ENCODE data around the gene DMP1.

DMP1 gene, protein sequence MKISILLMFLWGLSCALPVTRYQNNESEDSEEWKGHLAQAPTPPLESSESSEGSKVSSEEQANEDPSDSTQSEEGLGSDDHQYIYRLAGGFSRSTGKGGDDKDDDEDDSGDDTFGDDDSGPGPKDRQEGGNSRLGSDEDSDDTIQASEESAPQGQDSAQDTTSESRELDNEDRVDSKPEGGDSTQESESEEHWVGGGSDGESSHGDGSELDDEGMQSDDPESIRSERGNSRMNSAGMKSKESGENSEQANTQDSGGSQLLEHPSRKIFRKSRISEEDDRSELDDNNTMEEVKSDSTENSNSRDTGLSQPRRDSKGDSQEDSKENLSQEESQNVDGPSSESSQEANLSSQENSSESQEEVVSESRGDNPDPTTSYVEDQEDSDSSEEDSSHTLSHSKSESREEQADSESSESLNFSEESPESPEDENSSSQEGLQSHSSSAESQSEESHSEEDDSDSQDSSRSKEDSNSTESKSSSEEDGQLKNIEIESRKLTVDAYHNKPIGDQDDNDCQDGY

DNA sequence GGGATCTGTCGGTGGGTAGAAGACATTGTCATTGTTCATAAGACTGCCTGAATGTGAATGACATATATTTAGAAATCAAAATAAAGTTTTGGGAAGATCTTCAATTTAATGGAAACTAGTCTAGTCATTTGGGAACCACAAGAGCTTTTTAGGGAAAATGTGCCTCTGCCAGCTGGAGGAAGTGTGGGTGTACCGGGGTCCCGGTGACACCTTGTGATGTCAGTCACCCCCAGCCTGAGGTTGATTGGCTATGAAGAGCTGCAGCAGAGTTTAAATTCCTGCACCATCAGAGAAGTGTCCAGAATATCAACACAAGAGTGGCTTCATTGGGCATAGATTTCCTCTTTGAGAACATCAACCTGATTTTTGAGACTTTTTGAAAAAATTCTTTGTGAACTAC lies at the start of gene DMP1:
Gene DMP1, plus strand, starts transcription at position 301 of the 400 bp plus-strand sequence. CDS start 6,213 bp downstream, outside the sequence.
- DNase-seq (ENCODE audit: low read depth) = no peak

DNA sequence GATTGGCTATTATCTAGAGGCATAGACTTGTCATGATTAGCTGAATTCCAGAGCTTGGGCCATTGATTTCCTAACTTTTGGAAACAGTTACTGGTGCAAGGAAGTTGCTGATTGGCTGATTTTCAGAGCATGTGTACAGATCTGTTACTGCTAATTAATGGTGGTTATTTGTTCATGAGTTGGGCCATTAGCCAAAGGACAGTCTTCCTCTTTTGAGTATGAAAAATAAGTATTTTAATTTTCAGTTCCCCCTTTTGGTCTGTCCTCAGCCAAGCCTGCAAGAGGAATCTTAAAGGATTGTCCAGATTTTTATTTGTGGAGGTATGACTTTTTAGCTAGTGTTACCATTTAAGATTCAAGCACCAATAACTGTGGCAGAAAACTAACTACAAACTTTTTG lies 48.7 kb upstream of the DMP1 start:
- DNase-seq (ENCODE audit: low read depth) = no peak

GRCh38 chr4:87608229-87608628 lies 41.9 kb upstream of the DMP1 start, which contains the start of gene DSPP:
TSS of gene DSPP (plus strand) at chr4:87608529. CDS start at chr4:87610909, 2,380 bp downstream.
- DNase-seq (ENCODE audit: low read depth) = no peak

DNA sequence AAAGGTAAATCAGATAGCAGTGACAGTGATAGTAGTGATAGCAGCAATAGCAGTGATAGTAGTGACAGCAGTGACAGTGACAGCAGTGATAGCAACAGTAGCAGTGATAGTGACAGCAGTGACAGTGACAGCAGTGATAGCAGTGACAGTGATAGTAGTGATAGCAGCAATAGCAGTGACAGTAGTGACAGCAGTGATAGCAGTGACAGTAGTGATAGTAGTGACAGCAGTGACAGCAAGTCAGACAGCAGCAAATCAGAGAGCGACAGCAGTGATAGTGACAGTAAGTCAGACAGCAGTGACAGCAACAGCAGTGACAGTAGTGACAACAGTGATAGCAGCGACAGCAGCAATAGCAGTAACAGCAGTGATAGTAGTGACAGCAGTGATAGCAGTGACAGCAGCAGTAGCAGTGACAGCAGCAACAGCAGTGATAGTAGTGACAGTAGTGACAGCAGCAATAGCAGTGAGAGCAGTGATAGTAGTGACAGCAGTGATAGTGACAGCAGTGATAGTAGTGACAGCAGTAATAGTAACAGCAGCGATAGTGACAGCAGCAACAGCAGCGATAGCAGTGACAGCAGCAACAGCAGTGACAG lies 35.7 kb upstream of the DMP1 start:
- no peak for DNase-seq (ENCODE audit: low read depth)

GRCh38 chr4:87616268-87616667 lies 33.8 kb upstream of the DMP1 start:
- no peak for DNase-seq (ENCODE audit: low read depth)

GRCh38 chr4:87620086-87620485 lies 30.0 kb upstream of the DMP1 start:
- no peak for DNase-seq (ENCODE audit: low read depth)

DNA sequence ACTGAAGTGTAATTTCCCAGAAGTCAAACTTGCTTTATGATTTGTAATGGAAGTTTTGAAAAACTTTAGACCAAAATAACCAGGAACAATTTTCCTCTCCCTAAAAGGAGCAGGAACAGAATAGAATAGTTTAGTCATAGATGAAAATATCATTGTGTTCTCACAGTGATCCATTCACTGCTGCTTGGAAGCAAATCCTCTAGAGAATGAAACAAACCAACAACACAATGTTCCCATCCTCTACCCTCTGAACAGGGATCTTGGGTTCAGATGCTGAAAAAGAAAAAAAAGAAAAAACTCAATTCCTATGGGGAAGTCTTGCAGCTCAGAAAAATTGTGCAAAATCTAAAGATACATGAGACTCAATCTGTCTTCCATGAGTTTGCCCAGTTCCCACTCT lies 29.6 kb upstream of the DMP1 start:
- DNase-seq (ENCODE audit: low read depth) = no peak

DNA sequence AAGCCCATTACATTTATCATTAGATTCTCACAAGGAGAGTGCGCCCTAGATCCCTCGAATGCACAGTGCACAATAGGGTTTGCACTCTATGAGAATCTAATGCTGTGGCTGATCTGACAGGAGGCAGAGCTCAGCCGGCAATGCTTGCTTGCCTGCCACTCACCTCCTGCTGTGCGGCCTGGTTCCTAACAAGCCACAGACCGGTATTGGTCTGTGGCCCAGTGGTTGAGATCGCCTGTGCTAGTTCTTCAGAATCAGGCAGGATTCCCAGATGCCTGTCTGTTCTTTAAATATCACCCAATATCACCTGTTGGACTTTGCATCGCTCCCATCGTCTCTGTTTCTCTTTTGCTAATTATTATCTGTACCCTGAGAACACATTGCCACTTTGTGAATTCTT lies 27.8 kb upstream of the DMP1 start:
- DNase-seq (ENCODE audit: low read depth) = no peak

DNA sequence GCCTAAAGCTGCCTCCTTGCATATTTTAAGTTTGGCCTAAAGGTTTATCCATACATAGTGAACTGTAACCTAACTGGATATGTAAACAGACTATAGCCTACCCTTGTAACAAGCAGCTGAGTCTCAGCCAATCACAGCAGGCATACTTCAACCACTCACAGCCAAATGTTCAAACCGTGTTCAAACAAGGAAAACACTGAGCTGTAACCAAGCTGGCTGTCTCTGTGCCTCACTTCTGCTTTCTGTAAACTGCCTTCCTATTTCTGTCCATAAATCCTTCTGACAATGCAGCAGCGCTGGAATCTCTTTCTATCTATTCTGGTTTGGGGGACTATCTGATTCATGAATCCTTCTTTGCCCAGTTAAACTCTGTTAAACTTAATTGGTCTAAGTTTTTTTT lies 25.4 kb upstream of the DMP1 start:
- DNase-seq (ENCODE audit: low read depth) = no peak

GRCh38 chr4:87631668-87632067 lies 18.4 kb upstream of the DMP1 start:
- DNase-seq (ENCODE audit: low read depth) = no peak

GRCh38 chr4:87632469-87632868 lies 17.6 kb upstream of the DMP1 start:
- DNase-seq (ENCODE audit: low read depth) = no peak

GRCh38 chr4:87633243-87633642 lies 16.8 kb upstream of the DMP1 start:
- no peak for DNase-seq (ENCODE audit: low read depth)

DNA sequence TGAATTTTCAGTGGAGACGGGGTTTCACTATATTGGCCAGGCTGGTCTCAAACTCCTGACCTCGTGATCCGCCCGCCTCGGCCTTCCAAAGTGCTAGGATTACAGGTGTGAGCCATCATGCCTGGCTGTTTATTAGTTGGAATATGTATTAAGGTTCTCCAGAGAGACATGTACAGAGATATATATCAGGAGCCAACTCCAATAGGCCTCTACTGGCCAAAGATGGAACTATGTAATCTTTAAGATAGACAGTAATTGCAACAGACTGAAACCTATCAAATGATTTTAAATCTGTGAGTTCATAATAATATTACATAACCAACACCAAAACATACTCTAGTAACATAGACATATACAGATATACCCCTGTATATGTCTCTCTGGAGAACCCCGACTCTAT lies 5.8 kb upstream of the DMP1 start:
- no peak for DNase-seq (ENCODE audit: low read depth)

GRCh38 chr4:87650938-87651337 lies 858 bp downstream of the DMP1 start:
- DNase-seq (ENCODE audit: low read depth) = no peak

- no peak for DNase-seq (ENCODE audit: low read depth)
These were observed 1.9 kb downstream of the DMP1 start for GRCh38 chr4:87651941-87652340.

GRCh38 chr4:87654487-87655044 lies 4.5 kb downstream of the DMP1 start:
- DNase-seq (ENCODE audit: low read depth) = no peak

- DNase-seq (ENCODE audit: low read depth) = no peak
These were observed 7.4 kb downstream of the DMP1 start for GRCh38 chr4:87657525-87657924.

GRCh38 chr4:87659247-87659931 lies 9.3 kb downstream of the DMP1 start:
- no peak for DNase-seq (ENCODE audit: low read depth)

- no peak for DNase-seq (ENCODE audit: low read depth)
These were observed 12.8 kb downstream of the DMP1 start for GRCh38 chr4:87662871-87663270.

DNA sequence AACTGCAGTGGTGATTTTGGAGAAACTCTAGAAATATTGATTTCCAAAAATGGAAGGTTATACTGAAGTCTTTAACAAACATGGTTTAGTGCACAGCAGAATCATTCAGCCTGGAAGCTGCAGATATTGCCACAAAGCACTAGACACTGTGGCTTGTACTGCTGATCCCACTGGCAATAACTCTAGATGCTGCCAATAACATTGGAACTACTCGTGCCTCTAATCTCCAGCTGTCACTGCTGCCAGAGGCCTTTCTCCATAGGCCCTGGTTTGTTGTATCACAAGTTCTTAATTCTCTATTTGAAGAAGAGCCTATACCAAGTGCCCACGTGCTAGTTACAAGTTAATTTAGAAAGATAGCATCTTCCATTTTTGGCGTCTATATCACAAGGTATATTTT lies 19.3 kb downstream of the DMP1 start:
- no peak for DNase-seq (ENCODE audit: low read depth)

- DNase-seq (ENCODE audit: low read depth) = no peak
These were observed 27.7 kb downstream of the DMP1 start for GRCh38 chr4:87677731-87678130.

DNA sequence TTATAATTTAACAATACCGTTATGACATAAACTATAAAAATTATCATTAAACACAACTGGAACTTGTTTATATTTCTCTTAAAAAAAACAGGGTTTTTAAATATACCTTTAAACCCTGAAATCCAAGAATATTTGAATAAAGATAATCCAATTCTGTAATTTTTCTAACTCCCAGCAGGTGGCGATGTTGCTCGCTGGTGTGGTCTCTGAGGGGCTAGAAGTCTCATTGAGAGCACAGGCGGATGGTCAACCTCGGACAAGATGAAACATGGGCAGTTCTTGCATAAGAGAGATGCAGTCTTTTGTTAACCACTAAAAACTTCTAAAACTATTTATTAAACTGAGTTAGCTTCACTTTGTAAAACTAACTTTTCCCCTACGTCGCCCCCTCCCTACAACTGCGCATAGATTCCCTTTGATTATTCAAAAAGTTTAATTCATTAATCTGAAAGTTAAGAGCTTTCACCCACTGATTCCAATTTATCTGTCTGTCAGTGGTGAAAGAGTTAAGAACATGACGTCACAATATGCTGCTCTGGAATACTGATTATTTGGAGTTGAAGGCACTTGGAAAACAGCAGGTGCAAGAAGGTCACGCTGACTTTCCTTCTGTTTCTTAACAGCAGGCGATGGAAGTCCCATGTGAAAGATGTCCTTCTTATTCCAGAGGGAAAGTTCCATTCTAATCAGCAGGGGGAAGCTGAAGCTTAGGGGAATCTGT lies 29.5 kb downstream of the DMP1 start:
- DNase-seq (ENCODE audit: low read depth) = no peak
